Medulla oblongata (tissue), 1 donor: ENCODE results near the gene CEP57L1.
"Not testable (repeated sequence)": the region's sequence is repeated elsewhere in the genome, so short reads cannot be mapped to it uniquely, and the experiment has no call there.

Source experiments
- DNase-seq: peaks from one replicate; pipeline ENCODE4 v3.0.0-alpha.2; 2015; ENCODE audit errors: extremely low spot score

The CEP57L1 gene

GRCh38 chr6:109172101-109172746 is 76.9 kb downstream of the CEP57L1 start:
- DNase-seq, result no peak

DNA sequence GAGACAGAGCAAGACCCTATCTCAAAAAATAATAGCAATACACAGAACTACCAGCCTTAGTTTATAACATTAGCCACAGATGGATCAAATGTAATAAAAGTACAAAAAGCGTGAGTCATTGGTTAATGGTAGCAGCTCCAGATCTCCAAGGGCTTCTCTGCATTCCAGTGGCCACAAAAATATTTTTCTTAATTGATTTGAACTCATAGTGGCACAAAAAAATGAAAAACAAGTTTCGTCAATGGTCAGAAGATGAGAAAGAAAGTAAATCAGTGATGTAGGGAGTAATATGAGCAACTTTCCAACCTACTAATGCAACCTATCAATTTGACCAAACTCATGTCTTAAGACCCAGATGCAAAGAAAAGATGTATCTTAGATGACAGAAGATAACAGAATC is 79.6 kb downstream of the CEP57L1 start:
- DNase-seq, result no peak

- no peak for DNase-seq
Measured at GRCh38 chr6:109178921-109179320, 83.6 kb downstream of the CEP57L1 start.

GRCh38 chr6:109179507-109179906 is 84.2 kb downstream of the CEP57L1 start:
- no peak for DNase-seq

- peak; percentile 57 for DNase-seq
Measured at GRCh38 chr6:109182578-109182977, 87.3 kb downstream of the CEP57L1 start.

GRCh38 chr6:109183109-109183650 is 87.9 kb downstream of the CEP57L1 start:
- no peak for DNase-seq

- no peak for DNase-seq
Measured at GRCh38 chr6:109184638-109185037, 89.3 kb downstream of the CEP57L1 start.

DNA sequence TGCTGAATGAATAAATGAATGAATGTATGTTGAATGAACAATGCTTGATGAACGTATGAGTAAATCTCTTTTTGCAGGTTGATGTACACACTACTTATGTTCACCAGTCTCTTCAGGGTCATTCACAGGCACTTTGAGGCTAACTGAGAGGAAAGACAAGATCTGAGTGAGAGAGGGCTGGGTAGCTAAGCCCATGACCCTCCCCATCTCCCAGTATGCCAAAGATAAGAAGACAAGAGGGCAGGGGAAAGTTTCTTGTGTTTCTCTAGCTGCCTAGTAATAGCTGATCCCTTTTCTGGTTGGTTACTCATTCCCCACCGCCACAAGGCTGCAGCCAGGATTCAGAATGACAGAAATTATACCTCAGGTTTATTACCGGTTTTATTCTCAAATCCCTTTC is 90.7 kb downstream of the CEP57L1 start:
- DNase-seq, result no peak

DNA sequence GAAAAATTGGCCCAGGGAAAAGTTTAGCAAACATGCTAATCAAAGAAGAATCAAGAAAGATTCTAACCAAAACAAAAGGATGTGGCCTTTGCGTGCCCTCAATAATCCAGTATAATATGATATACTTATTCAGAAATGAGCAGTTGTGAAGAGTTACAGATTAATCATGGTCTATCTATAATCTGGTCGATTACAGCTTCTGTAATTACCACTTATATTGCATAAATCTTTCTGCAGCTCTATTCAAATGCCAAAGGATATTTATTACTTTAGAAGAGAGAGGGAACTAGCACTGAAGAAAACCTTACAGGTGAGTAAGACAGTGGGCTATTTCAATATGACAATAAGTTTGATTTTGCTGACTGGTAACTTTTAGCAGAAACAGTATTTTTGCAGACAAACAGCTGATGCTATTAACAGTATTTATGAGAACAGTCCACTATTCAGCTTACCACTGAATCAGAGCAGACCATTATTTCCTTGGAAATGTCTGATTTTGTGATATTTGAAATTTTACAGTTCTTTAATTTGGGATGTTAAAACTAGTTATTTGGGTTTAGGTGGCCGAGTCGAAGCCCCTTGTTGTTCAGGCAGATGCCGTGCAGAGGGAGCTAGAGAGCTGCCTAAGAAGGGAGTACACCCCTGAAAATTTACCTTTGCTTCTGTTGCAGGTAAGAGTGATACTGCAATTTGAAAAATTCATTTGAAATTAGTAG is 92.2 kb downstream of the CEP57L1 start:
- peak; percentile 84 for DNase-seq

GRCh38 chr6:109188115-109188411 is 92.8 kb downstream of the CEP57L1 start:
- DNase-seq, result no peak

- DNase-seq, result not testable (repeated sequence)
Measured at GRCh38 chr6:109191368-109191767, 96.1 kb downstream of the CEP57L1 start.

DNA sequence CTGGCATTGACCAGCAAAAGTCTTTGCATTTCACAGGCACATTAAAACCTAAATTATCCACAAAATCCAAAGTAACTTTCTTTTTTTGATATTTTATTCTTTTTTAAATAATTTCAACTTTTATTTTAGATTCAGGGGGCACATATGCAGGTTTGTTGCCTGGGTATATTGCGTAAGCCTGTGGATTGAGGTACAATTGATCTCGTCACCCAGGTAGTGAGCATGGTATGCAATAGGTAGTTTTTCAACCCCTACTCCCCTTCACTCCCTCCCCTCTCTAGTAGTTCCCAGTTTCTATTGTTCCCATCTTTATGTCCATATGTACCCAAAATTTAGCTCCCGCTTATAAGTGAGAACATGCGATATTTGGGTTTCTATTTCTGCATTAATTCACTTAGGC is 97.6 kb downstream of the CEP57L1 start:
- DNase-seq, result no peak

GRCh38 chr6:109194880-109195279 is 99.6 kb downstream of the CEP57L1 start:
- no peak for DNase-seq

GRCh38 chr6:109197061-109197460 is 101.8 kb downstream of the CEP57L1 start:
- DNase-seq, result peak; percentile 12

DNA sequence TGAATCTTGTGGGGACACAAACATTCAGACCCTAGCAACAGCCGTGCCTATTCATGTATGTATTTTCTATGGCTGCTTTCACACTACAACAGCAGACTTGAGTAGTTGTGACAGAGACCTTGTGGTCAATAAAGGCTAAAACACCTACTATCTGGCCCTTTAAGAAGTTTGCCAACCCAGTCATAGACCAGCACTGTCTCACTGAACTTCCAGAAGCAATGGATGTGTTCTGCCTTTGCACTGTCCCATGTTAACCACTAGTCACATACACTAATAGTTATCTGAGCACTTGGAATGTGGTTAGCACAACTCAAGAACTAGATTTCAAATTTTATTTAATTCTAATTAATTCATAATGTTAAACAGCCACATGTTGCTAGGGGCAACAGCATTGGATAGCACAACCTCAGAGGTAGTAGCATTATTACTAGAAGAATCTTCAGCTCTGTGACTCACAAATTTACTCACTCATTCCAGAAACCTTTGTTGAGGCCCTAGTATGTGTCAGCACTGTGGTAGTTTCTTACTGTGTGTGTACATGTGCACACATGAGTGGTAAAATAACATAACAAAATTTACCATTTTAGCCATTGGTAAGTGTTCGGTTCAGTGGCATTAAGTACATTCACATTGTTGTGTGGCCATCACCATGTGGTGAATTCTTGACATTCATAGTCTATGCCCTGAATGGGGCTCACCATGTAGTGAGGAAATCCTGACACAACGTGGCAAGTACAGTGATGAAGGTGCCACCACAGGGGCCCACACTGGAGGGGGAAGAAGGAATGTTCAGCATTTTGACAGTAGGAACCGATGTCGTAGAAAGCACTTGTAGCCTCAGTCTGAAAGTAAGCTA is 107.3 kb downstream of the CEP57L1 start:
- no peak for DNase-seq

DNA sequence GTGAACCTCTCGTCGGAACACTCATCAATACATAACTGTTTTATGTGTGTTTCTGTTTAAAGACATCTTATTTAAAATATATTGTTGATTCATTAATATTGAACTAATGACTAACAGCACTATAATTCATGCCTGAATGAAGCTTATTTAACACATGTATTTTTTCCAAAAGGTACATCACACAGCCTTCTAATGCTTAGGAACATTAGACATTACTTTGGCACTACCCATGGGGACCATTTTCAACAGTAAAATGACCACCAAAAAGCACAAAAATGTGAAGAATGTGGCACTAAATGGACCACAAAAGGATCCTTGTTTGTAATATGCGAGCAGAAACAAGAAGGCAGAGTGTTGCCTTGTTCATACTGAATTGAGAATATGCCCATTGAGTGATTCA is 109.2 kb downstream of the CEP57L1 start:
- DNase-seq, result no peak

- DNase-seq, result no peak
Measured at GRCh38 chr6:109212683-109213082, 117.4 kb downstream of the CEP57L1 start.
